HG03565 (cell line): ENCODE measurements around the gene CABCOCO1.
"Not testable (repeated sequence)": the region's sequence is repeated elsewhere in the genome, so short reads cannot be mapped to it uniquely, and the experiment has no call there.

Source experiments
- ATAC-seq: cut with Tn5 transposase; IDR thresholded peaks from one replicate; pipeline ENCODE4 v1.9.1; 2021; ENCODE audit warnings: mild to moderate bottlenecking, moderate library complexity; ENCODE audit not compliant: unreplicated experiment

CABCOCO1 gene

DNA sequence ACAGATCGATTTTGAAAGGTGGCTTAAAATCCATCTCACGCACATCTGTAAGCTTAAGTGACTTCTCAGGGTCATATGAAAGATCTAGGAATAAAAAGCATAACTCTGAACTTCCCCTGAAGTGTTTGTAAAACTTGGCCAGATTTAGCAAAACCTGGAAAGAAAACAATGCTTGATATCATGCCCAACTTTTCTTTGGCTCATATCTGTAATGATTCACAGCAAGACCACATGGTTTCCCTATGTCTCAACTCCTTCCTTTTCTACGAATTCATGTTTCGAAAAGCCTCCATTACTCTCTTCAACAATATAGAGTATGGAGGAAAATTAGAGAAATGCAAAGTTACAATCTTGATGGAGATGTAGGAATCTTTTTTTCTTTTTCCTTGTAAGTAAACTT lies 20.1 kb upstream of the CABCOCO1 start:
- ATAC-seq = no peak

DNA sequence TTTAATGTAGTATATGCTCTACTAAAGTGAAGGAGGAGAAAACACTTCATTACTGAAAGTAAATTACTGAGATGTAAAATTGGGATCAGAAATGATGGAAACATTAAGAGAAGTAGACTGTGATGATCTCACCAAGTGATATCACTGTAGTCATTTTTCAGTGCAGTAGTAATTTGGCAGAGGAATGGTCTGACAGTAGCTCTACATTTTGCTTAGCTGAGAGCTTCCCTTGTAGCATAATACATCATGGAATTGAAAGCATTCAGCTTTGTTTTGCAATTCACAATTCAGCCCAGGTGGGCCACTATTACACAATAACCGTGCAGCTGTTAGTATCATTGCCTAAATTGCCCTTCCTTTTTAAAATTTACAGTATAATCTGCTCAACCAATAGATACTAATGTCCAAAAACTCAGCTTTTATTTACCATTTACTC lies 19.4 kb upstream of the CABCOCO1 start:
- no peak for ATAC-seq

DNA sequence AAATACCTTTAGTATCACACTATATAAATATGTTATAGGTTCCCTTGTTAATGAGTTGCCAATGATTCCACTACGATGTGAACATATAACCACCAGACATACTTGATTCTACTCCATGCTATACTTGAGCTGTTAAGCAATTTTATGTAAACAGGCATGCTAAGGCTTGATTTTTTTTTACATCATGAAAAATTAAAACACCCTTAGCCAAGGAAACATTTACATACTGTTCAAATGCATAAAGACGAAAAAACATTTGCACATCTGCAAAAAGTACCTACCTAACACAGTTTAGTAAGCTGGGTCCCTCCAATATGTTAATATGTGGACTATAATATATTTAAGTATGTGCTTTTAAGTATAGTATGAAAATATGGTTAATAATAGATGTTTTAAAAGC lies 9.0 kb upstream of the CABCOCO1 start:
- ATAC-seq = no peak

DNA sequence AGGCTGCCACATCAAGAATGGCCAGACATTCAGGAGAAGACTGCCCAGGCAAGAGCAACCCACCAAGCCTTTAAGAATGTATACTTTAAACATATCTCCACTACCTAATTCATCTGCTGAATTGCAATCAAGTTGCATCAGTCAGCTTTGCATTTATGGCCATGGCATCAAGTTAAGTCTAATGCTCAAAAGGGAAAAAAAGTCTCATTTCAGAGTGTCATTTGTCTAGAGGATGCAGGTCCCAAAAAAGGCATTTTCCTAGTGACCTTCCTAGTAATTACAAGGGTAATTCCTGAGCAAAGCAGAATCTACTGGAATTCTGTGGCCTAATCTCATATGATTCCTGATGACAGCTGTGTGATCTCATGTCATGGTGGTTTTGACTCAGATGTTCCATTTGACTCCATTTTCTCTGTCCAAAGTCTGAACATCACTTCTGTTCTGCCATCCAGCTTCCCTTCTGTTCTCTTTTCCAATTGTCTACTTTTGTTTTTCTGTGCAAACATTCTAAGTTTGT lies 7.3 kb upstream of the CABCOCO1 start:
- ATAC-seq = no peak

DNA sequence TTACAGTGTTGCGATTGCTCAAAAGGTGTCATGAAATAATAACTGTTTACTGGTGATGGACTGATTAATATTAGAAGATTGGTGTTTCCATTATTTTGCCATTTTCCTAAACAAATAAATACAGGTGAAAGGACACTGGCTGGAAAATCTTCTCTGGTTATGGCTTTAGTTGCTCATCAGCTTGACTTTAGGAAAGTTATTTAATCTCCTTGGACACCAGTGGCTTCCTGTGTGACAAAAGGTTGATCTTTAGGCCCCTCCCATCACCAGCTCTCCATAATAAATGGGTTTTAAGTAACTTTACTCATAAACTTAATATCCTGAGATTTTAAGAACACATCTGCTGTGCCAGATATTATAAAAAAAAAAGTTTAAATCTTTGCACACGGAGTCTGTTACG lies 737 bp downstream of the CABCOCO1 start:
- ATAC-seq = no peak

DNA sequence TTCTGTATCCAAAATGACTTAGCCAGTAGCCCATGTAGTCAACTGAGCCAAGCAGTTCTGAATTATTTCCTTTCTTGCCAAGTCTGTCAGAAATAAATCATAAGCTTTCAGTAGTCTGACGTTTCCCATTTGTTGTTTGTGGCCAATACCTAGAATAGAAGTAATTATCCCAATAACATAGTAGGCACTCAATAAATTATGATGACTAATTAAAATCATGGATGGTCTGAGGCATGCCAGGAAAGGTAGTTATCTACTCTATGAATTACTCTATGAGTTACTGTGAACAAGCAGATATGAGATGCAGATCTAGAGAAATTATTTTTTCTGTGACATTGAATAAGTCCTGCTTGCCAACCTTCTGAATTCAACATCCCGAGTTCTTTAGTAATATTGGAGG lies 2.3 kb downstream of the CABCOCO1 start:
- ATAC-seq = no peak

DNA sequence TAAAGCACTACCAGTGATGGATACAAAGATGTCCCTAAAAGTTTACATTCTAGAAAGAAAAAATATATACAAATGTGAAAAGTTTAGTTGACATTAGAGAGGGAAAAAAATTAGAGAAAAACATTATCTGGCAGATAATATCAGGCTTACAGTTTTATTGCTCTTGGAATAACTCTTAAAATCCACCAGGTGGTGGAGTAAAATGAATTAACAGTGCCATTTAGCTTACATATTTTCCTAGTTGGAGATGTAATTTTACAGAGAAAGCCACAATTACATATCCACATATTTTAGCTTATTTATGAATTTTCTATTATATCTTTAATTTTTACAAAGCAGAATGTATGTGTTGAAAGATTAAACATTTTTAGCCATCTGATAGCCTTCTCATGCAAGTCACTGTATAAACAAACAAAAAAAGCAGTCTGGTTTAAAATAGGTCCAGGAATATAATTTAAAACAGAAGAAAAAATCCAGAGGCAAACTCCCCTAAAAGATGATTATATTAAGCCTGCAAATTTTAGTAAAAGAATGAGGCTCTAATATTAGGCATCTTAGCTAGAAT lies 6.5 kb downstream of the CABCOCO1 start:
- no peak for ATAC-seq

DNA sequence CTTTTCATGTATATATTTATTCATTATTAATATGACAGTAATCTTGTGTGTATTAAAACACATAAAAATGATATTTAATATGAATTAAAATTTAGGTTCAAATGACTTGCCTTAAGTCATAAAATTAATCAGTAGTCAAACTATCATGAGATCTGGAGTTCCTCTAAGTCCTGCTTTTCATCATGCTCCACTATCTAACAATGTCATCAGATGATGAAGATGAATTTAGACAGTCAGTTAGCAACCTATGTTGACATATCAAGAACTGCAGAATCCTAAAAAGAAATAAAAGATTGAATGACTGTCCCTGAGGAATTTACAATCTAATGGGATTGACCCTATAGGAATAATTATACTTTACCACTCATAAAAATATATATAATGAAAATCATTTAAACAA lies 7.1 kb downstream of the CABCOCO1 start:
- no peak for ATAC-seq

DNA sequence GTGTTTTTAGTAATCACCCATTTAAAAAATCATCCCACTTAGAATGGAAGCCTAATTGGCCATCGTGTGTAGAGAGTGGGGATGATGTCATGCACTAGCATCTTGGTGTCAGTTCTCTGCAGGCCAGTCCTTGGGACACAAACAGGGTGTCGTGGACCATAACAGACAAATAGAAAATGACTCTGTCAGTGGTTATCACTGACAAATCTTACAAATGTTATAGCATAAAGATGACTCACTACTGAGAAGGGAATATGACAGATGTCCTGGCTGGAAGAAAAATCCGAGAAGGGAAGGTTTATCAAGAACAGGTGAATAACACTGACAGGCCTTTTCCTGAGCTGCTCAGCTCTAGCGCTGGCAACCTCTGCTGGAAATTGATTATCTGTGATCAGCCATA lies 10.6 kb downstream of the CABCOCO1 start:
- ATAC-seq = no peak

DNA sequence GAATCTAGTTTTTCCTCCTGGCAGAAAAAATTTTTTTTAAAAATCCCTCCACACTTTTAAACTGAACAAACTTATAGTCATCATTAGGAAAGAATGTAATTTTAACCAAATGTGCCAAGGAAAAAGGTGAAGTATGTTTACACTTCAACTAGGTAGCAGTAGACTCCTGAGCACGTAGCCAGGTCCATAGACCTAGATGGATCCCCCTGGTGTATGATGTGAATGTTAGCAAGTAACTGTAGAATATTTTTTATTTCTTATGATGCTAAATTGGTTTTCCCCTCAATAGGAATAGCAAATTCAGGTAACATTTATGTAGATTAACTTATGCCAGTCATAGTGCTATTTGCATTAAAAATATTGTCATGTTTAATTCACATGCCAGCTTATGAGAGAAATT lies 19.6 kb downstream of the CABCOCO1 start:
- no peak for ATAC-seq

DNA sequence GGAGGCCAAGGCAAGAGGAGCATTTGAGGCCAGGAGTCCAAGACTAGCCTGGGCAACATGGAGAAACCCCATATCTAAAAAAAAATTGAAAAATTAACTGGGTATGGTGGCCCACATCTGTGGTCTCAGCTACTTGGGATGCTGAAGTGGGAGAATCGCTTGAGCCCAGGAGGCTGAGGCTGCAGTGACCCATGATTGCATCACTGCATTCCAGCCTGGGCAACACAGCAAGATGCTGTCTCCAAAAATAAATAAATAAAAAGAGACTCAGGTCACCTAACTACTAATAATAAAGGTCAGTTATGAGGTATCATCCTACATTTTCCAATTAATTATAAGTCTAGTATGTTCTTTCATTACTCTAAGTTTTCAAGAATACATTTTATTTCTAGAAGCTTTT lies 20.6 kb downstream of the CABCOCO1 start:
- ATAC-seq = no peak

DNA sequence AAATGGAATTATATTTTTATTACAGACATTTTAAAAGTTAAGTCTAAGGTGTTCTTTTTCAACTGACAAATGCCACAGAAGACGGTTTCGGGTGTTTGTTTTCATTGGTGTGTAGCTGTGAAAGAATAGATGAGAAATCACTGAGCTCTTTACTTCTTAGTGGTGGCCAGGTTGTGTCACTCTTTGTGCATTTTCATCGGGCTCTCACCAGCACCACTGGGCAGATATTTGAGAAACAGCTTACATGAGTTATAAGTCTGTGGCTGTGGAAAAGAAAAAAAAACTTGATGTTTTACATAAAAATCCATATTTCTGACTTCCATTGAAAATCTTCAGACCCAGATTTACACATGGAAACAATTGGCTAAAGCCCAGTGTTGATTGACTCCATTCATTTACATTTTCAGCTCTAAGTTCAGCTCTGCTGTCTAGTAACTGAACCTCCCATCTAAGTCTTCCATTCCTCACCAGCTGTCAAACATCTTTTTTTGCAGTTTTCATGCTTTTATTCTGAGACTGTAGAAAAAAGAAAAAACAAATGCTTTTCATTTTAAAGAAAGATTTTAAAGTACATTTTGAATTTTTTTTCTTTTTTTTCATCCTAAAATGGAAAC lies 22.3 kb downstream of the CABCOCO1 start:
- ATAC-seq = no peak

DNA sequence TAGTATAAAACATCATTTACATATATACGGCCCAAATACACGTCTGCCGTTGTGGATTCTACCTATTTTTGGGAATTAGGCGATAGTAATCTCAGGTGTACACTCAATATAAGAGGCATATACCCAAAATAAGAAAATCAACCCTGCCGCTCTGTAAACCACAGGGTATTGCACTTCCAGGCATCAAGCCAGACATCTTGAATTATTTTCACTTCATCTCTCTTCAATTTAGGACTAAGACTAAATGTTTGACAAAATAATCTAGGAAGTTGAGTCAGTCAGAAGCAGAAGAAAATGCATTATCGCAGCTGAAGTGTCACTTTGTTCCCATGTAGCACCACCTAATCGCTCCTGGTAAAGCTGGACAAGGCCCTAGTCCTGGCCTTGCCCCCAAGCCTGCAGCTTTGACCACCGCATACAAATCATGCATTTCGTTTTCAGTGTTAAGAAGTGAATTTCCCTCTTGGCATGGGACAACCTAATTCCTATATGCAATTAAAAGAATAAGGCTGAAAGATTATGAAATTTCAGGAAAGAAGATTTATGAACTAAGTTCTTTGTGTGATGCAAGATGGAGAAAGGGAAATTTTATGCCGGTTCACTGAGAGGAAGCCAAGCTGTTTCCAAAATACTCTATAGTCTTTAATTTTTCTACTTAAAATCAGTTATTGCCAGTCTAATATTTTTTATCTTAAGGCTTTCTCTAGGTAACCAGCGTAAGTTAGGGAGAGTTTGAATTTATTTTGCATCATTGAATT lies 26.0 kb downstream of the CABCOCO1 start:
- no peak for ATAC-seq

DNA sequence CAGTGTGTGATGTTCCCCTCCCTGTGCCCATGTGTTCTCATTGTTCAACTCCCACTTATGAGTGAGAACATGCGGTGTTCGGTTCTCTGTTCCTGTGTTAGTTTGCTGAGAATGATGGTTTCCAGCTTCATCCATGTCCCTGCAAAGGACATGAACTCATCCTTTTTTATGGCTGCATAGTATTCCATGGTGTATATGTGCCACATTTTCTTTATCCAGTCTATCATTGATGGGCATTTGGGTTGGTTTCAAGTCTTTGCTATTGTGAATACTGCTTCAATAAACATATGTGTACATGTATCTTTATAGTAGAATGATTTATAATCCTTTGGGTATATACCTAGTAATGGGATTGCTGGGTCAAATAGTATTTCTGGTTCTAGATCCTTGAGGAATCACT lies 28.9 kb downstream of the CABCOCO1 start:
- not testable (repeated sequence) for ATAC-seq

DNA sequence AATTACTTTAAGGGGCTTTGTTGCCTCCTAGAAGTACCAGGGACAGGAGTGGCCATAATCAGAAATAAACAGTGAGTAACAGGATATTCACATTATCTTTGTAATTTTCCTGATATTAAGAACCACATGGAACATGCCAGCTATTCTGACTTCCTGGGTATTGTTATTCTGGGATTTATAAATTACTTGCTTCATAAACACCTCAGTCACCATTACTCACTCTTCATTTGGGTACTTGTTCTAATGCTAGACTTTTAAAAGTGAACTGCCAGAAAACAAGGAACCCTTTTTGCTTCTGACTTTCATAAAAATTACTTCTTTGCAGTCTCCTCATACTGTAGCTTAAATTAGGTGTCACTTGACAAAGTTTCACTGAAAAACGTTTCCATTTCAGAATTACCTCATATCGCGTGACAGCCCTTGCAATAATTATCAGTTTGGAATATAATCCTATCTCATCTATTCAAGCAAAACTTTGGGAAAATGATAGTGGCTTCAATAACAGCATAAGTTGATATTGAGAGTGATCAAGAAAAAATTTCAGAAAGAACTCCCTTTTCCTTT lies 29.8 kb downstream of the CABCOCO1 start:
- no peak for ATAC-seq

DNA sequence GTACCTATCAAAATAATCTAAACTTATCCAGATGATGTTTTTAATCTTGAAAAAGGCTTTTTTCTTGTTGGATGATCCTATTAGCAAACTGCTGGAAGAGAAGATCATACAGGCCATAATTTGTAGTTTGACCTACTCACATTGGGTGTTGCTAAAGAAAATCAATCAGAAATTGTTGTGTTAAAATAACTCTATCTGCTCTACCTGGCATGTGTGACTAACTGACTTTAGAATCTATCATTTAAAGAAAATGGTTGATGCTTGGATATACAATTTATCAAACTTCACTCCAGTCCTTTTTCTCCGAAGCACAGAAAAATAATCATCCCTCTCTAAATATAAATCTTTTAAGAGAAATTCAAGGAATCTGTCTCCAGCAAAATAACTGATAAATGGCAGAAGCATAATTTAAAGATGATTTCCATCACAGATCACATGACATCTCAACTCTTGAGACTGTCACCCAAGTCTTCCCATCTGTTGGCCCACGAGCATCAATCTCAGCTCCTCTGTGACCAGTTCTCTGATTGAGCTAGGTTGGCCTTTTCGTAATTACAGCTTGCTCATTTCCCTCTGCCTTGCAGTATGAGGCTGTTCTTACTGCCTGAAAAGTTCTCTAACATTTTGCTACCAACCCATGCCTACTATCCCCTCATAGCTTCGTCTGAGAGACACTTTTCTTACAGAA lies 36.4 kb downstream of the CABCOCO1 start:
- no peak for ATAC-seq

DNA sequence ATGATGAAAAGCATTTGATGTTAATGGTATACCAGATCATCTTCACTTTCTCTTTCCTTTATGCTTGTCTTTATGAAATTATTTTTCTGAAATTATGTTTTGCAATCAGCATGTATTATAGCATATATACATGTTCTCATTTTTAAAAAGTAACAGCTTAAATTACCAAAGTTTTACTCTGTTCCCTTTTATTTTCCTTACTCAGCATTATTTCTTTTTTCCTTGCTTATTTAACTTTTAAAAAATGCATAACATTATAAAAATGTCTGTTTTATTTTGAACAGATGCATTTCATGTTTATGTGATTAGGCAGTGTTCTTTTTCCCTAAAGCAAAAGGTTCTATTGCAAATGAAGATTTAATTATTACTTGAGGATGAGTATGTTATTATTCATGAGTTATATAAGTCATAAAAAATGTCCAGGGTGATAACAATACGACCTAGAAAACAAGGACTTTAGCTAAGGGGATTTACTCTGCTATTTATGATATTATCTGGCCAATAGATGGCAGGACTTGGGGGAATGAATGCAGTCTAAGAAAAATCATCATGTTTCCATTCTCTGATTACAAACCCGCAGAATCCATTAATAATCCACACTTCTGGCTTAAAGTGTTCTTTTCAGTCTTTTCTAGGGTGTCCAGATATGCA lies 38.5 kb downstream of the CABCOCO1 start:
- ATAC-seq = no peak

DNA sequence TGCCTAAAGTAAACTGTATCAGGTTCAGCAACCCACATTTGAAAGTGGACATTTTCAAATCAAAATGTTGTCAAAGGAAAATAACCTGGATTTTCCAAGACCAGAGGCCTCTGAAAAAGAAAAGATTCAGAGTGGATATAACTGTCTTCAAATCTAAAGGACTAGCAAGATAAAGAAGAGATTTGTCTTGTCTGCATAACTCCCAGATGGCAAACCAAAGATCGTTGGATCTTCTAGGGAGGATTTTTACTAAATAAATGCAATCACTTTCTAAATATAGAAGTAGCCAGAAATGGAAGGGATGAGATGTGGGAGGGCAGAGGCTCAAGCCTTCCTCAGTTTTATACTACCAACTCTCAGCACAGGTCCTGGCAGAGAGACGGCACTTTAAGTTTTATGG lies 39.0 kb downstream of the CABCOCO1 start:
- no peak for ATAC-seq

DNA sequence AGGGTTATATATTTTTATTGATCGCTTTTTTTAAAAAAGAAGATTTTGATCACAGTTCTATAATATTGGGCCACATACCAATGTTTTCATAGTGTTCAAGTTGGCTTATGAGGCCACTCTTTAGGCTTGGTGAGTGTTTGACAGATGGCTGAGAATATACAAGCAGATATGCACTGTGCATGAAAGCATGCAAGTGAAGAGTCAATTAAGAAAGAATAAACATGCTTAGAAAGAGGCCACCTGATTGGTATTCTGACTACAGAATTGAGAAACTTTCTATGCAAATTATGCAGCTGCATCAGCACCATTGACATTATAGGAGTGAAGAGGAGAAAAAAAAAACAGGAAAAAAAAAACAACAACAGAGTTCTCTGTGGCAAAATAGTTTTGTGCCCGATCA lies 39.9 kb downstream of the CABCOCO1 start:
- no peak for ATAC-seq

DNA sequence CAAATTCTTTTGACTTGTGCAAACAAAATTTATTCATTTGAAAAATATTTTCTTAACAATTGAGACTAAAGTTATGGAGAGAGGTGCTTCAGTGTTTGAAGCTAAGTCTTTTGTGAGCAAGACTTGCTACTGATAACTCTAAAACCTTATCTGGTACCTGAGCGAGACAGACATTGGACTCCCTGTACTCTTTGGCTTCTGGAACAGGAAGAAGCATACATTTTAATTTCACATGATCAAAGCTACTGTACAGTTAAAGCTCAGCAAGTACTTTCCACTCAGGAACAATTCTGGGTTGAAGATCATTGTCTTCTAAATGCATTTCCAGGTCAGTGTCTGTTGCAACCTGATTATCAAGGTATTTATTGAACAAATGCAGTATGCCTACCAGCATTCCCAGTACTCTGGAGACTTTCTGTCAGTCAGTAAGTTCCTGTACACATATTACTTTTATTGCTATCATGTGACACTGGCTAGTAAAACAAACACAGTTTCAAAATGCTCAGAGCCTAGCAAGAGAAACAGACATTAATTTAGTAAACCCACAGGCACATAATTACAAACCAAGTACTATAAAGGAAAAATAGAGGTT lies 42.4 kb downstream of the CABCOCO1 start:
- ATAC-seq = no peak
